C4-2B (cell line): ENCODE results near the gene FAM240B.
A peak's percentile ranks its signal among the peaks of the same experiment; 100 is the strongest.

Source experiments
- CTCF ChIP-seq: fragments of 450-650 bp; conservative IDR thresholded peaks from 2 replicates; pipeline ENCODE4 v1.5.1; 2017; ENCODE audit warnings: mild to moderate bottlenecking
- ZFX ChIP-seq: fragments of 450-650 bp; IDR thresholded peaks from 2 replicates; pipeline ENCODE4 v1.6.1; 2017

GRCh38 chr9:38707885-38708637 lies 11.9 kb downstream of the FAM240B start:
- TF ChIP-seq CTCF (peak; percentile 52), ZFX (no peak)
